ENCODE results near the gene OPTC. TPM values are rescaled to one million over a fixed set of nuclear protein-coding genes. Genes with fewer than 3 reads are reported as not detected.

Gene OPTC
- total and polyA plus RNA-seq, 2 of the 13 experiments (the other 11 are each of a cell fraction or from before 2014, with no cell fraction given) = not detected

DNA sequence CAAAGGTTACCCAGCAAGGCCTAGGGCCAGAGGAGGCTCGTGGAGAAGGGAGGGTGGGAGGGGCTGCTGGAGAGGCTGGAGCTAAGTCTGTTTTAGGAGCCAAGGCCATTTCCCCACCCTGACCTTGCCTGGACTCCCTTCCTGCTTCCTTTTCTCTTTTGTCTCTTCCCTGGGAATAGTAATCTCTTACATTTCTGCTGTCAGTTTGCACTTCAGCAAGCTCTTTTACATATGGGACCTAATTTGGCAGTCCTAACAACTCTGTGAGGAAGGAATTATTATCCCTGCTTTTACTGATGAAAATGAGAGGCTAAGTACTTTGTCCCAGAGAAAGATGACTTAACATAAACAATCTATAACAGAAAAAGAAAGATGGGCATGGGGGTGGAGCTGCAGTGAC is 13.8 kb downstream of the OPTC start (continued):
- TF ChIP-seq ZNF570 (CRISPR knock-in tag; IDR thresholded peaks at IDR 0.05; ENCODE audit: borderline replicate concordance) = no peak
- TF ChIP-seq ZNF350 (CRISPR knock-in tag; IDR thresholded peaks at IDR 0.05; ENCODE audit: borderline replicate concordance, low read depth) = no peak
- TF ChIP-seq GABPB1 (CRISPR knock-in tag; IDR thresholded peaks at IDR 0.05) = no peak

- FAIRE-seq (no peak), DNase-seq (ENCODE audit: low spot score) (peak; percentile 51), ATAC-seq (peak; percentile 76)
- H3K79me2 ChIP-seq (ENCODE audit: insufficient read depth, low read length) = no peaks in the 10 kb centered on the region
- ChIA-PET POLR2A (no interaction called here), CTCF (ENCODE audit: low intra/inter-chr PET ratio, low total read pairs) (no interaction called here)
- in situ Hi-C loops (cut with HindIII; ENCODE audit: extremely low pct_ligation_motif_present, low pct_unique_long_range_greater_than_20kb) = no loop called here
- H3K4me3 ChIP-seq (replicated peaks in 1 of 3; ENCODE audit: insufficient read depth in 1 of 3, low read depth in 2 of 3, low read length in 3 of 3) = no peak overlapping the region; a peak in 1 of 6 replicates
- BruUV-seq (replicated peaks) = no TSS peak
- no peaks in the 10 kb centered on the region for H3K9me3 ChIP-seq (ENCODE audit: low read length)
- H3K27ac ChIP-seq (ENCODE audit: extremely low read length, insufficient read depth, low read length) = no peak overlapping the region
- H3K36me3 ChIP-seq (replicated peaks in 1 of 2; ENCODE audit: control insufficient read depth in 1 of 2, insufficient read depth in 2 of 2, low read length in 2 of 2) = no peaks in the 10 kb centered on the region
- no peak overlapping the region for H2AFZ ChIP-seq (ENCODE audit: low read length)
- peaks cover under 1% of the 10 kb centered on the region; the same call in 1 of the 2 replicates for H4K20me1 ChIP-seq (ENCODE audit: insufficient read depth, low read length)
- 7% methylated on average over 10 of the region's 10 CpGs for WGBS (ENCODE audit: low lambda C conversion rate)
- peak overlapping the region; percentile 16; the same call in 1 of the 2 replicates for H3K4me2 ChIP-seq (ENCODE audit: low read depth, low read length)
- H3K9ac ChIP-seq (ENCODE audit: insufficient read depth, low read depth, low read length) = no peak overlapping the region
- peaks cover 13% of the 10 kb centered on the region for H3K4me1 ChIP-seq (ENCODE audit: insufficient read depth, low read length)
- peaks cover 0 to 13% of the 10 kb centered on the region in 2 experiments; a peak in 2 of 5 replicates for H3K27me3 ChIP-seq (ENCODE audit: control insufficient read depth in 1 of 2, insufficient read depth in 2 of 2, low read length in 2 of 2)
- intact Hi-C loops (cut with micrococcal nuclease; ENCODE audit: unreplicated experiment) = loop anchor here (1.0 kb wide), 1 partner anchor 194 kb away; no protein-coding TSS in a partner anchor
- TF ChIP-seq ZSCAN25 (CRISPR knock-in tag; IDR thresholded peaks at IDR 0.05) (peak; percentile 89), ZNF224 (CRISPR knock-in tag; IDR thresholded peaks at IDR 0.05) (no peak), KIAA2018 (CRISPR knock-in tag; IDR thresholded peaks at IDR 0.05; ENCODE audit: borderline replicate concordance) (no peak), CSRNP1 (CRISPR knock-in tag; IDR thresholded peaks at IDR 0.05) (no peak), CCAR2 (optimal IDR thresholded peaks at IDR 0.05; ENCODE audit: low read depth, low read length) (no peak), ELF1 (CRISPR knock-in tag; IDR thresholded peaks at IDR 0.05) (no peak), ZBTB7A (CRISPR knock-in tag; IDR thresholded peaks at IDR 0.05) (no peak)
- TF ChIP-seq, protein P1, sequence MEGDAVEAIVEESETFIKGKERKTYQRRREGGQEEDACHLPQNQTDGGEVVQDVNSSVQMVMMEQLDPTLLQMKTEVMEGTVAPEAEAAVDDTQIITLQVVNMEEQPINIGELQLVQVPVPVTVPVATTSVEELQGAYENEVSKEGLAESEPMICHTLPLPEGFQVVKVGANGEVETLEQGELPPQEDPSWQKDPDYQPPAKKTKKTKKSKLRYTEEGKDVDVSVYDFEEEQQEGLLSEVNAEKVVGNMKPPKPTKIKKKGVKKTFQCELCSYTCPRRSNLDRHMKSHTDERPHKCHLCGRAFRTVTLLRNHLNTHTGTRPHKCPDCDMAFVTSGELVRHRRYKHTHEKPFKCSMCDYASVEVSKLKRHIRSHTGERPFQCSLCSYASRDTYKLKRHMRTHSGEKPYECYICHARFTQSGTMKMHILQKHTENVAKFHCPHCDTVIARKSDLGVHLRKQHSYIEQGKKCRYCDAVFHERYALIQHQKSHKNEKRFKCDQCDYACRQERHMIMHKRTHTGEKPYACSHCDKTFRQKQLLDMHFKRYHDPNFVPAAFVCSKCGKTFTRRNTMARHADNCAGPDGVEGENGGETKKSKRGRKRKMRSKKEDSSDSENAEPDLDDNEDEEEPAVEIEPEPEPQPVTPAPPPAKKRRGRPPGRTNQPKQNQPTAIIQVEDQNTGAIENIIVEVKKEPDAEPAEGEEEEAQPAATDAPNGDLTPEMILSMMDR (CRISPR knock-in tag; IDR thresholded peaks at IDR 0.05) = peak; percentile 27; the same call in 1 of the 2 replicates
These were observed 14.6 kb downstream of the OPTC start for GRCh38 chr1:203508463-203509073.

Data from HepG2 (cell line).